GM19467 (cell line): ENCODE results near the gene DOLPP1.

Source experiments
- ATAC-seq: cut with Tn5 transposase; IDR thresholded peaks from one replicate; pipeline ENCODE4 v1.9.1; 2021; ENCODE audit warnings: mild to moderate bottlenecking, moderate library complexity; ENCODE audit not compliant: unreplicated experiment

The DOLPP1 gene

DNA sequence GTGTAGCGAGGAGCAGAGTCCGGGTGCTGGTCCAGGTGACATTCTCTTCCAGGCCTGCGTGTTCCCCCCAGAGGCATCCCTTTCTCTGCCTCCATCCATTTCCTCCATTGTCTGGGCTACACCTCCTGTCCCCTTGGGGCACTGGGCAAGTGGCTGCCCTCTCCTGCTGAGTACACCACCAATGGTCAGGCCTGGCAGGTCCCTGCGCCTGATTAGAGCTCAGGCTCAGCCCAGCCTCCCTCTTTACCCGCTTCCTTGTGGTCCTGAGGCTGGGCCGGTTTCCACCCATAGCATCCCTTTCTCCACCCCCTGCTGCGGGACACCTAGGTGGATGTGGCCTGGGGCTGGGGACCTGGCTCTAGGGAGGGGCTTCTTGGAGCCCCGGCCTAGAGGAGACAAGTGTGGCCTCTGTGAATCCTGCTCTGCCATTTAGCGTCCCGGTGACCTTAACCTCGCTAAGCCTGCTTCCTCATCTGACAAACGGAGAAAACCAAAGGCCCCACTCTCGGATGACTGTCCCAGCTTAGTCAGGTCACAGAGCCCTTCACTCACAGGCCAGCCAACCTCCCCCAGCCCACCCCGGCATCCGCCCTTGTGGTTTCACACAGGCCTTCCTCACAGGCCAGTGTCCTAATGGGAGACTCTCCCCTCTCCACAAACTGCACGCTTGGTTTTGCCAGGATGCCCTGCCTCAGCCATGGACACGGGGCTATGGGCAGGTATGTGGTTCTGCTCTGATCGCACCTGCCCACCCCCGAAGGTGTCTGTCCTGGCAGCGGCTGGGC is 12.9 kb downstream of the DOLPP1 start:
- ATAC-seq = no peak

DNA sequence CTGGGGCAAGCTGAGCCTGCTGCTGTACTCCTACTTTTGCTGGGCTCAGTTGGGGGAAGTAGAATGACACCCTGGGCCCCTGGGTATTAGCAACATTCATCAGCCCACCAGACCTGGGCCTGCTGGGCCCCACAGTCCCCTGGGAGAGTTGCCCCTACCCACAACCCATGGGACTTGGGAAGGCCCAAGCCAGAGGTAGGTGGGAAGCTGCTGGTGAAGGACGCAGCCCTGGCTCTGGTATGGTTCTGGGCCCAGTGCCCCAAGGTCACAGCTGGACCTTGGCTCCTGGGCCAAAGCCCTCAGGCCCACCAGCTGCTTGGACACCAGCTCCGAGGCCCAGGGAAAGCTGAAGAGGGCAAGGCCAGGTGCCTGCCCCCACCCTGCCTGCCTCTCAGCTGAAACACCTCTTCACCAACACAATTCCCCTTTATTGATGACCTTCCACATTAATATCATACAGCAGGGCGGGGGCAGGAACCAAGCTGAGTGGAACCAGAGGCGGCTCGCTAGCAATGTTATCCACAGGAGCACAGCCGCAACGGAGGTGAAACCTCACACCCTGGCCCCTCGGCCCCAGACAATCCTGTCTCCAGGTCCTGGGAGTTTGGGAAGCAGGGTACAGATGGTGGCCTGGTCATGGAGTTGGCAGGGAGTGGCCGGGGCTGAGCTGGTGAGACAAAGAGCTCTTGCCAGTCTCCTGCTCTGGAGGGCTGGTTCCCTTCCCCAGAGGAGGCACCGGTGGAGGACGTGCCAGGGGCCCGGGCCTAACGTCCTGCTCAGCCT is 13.7 kb downstream of the DOLPP1 start:
- no peak for ATAC-seq

DNA sequence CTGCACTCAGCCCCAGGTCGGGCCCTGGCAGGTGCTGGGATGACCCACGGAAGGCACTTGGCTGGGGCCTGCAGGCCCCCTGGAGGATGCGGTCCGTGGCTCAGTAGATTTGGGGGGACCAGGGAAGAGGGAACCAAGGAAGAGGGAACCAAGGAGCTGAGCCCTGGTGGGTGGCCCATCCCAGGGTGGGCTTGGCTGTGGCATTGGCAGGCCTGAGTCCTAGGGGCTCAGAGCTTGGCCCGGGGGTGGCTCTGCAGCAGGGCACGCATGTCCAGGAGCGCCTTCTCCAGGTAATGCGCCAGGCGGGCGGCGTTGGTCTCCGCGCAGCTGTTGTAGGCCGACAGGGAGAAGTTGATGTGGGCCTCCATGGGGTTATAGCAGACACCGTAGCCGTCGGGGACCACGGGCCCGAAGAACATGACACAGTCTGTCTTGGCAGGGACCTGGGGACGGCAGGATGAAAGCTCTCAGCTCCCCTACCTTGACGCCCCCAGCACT is 14.3 kb downstream of the DOLPP1 start:
- no peak for ATAC-seq

DNA sequence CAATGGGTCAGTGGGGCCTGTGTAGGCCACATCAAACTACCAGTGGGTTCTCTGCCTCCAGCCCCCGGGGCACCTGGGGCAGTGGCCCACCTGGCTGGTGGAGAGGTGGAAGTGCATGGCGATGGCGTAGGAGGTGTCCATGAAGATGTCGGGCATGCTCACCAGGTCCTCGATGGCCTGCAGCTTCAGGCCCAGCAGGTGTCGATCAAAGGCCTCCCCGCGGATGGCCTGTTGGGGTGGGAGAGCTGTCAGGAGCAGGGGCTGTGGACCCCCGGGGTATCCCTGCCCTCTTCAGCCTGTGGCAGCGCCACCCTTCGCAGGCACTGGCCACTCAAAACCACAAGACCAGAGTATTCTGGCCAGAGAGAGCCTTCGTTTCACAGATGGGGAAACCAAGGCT is 15.0 kb downstream of the DOLPP1 start:
- no peak for ATAC-seq

DNA sequence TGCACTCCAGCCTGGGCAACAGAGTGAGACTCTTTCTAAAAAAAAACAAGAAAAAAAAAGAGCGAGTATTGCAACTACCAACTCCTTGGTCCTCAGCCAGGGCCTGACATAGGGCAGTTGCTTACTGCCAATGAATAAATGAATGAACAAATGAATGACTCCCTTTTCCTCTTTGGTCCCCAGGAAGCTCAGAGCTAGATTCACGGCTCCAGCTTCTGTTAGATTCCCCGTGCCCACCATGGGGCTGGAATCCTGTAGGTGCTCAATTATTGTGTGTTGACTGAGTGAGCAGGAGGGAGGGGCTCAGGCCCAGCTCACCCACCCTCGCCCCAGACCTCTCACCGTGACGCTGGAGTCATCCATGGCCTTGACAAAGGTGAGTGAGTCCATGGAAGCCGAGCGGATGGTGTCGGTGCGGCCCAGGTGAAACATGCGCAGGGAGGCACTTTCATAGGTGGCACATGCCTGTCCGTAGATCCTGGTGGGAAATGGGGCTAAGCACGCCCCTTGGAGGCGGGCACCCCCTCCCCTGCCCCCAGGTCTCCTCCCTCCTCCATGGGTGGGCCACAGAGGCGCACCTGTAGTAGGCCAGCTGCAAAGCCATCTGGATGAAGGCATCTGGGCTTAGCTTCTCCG is 16.9 kb downstream of the DOLPP1 start:
- ATAC-seq = no peak

DNA sequence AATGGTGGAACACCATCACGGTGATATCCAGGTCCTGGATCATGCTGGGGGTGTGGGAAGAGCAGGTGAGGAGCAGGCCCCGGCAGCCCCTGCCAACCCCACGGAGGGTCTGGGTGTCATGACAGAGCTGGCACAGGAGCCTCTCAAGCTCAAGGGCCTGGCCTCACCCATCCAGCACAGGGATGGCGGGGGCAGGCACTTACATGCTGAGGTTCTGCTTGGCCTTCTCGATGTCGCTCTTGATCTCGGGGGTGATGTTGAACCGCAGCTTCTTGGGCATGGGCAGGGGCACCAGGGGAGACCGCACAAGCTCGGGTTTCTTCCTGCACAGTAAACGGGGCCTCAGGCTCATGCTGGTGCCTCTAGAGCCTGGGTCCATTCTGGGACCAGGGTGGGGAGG is 17.4 kb downstream of the DOLPP1 start:
- ATAC-seq = no peak

DNA sequence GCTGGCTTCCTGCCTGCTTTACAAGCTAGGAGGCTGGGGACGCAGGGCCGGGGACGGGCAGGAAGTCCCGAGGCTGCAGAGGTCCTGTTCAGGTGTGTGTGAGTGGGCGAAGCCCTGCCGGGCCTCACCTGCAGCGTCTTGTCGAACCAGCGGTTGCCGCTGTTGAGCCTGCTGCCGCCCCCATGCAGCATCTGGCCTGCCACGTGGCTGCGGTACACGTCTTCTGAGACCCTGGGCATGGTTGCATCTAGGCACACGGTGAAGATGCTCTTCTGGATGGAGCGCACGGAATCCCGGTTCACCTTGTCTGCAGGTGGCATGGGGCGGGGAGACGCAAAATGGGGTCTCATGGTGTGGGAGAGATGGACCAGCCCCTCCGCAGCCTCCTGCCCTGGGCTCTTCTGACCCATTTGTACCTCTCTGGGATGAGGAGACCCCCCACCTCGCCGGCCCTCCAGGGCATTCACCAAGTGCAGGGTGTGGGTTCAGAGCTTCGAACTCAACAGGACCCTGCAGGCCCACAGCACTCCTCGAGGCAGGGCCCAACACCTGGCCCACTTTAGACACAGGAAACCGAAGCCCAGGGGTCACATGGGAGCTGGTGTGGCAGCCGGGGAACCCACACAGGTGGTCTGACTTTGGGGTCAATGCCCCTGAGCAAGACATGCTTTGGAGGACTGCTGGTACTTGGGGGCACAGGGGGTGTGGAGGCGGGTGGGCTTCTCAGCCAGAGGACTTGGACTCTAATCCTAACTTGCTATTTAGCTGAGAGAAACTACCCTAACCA is 19.7 kb downstream of the DOLPP1 start:
- no peak for ATAC-seq

DNA sequence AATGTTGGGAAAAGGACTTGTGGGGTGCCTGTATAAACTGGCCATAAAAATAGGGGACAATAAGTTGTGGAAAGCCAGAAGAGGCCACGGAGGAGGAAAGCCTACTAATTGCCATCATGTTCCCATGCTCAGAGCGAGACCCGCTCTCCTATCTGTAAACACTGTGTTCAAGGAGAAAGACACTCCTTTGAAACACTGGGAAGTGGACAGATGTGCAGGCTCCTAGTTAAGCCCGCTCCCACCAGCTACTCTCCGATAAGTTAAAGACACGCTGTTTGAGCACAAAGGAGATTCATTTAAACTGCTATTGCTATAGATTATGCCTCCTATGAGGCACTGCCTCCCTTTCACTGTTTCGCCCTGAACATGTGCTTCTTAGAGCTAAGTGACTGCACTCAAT is 20.4 kb downstream of the DOLPP1 start:
- no peak for ATAC-seq

DNA sequence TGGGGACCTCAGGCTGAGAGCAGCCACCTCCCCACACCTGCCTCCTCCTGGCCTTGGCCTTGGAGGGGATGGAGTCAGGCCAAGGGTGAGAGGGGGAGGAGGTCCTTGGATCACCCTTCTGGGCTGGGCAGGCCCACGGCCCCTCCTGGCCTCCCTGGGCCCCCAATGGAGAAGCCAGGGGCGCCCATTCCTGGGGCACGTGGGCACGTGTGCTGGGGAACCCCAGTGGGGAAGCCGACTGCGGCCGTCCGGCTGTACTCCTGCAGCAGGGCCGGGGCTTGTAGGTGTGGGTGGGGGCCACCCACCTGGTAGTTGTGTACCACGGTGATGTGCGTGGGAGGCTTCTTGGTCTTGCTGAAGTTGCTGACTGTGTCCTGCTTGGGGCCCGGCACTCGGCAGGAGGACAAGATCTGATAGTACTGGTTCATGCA is 21.2 kb downstream of the DOLPP1 start:
- ATAC-seq = no peak

DNA sequence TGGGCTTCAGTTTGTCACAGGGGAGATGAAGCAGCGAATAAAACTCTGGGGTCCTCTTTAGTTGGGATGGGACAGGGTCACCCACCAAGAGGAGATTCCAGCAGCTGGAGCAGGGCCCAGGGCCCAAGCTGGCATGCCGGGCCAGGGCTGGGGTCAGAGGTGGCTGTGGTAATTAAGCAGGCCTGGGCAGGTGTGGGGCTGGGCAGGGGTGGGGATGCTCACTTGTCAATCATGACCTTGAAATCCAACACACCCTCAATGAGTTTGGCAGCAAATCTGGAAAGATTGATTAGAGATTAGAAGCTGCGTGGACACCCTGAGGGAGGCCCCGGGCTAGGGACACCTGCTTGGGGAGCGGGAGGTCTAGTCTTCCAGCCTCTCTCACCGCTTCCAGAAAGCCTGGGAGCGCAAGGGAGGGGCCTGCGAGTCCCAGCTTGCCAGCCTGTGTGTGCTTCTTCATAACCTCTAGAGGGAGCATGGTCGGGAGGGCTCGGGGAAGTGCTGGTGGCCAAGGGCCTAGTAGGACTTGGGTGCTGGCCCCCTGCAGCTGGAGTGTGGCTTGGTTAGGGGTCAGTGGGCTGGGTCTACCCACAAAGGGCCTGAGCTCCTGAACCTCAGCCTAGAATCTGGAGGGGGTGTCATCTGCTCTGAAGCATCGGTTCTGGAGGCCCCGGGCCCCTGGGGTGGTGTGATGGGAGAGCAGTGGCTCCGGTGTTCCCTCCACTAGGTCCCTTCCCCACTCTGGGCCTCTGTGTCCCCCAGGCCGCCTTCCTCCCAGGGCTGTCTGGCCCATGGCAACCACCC is 22.1 kb downstream of the DOLPP1 start:
- no peak for ATAC-seq

DNA sequence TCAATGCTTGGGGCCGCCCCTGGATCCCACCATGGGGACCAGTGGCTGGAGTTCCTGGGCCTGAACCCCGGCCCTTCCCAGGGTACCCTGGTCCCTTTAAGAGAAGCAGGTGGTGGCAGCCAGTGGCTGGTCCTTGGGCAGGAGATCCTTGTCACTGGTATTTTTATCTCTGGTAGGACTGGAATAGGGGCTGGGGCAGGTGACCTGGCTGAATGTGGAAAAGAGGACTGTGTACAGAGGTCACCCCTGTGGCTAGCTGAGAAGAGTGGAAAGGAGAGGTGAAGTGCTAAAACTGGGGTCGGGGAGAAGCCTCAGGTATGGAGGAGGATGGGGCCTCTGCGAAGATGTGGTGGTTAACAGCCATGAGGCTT is 22.7 kb downstream of the DOLPP1 start:
- ATAC-seq = no peak

DNA sequence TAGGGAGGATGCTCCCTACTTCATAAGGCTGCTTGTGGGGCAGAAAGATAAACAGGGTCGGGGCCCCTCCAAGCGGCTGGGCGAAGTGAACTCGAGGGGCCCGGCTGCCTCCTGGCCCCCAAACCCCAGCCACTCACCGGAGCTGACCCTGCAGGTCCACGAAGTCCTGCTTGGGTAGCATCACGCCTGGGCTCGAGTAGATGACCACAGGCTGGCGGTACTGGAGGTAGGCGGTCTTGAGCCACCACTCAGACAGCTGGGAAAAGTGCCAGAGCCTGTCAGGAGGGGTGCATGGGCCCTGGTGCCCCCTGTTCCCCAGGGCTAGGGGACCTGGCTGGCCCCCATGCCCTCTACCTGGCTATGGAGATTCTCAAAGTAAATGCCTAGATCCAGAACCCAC is 23.1 kb downstream of the DOLPP1 start:
- no peak for ATAC-seq

DNA sequence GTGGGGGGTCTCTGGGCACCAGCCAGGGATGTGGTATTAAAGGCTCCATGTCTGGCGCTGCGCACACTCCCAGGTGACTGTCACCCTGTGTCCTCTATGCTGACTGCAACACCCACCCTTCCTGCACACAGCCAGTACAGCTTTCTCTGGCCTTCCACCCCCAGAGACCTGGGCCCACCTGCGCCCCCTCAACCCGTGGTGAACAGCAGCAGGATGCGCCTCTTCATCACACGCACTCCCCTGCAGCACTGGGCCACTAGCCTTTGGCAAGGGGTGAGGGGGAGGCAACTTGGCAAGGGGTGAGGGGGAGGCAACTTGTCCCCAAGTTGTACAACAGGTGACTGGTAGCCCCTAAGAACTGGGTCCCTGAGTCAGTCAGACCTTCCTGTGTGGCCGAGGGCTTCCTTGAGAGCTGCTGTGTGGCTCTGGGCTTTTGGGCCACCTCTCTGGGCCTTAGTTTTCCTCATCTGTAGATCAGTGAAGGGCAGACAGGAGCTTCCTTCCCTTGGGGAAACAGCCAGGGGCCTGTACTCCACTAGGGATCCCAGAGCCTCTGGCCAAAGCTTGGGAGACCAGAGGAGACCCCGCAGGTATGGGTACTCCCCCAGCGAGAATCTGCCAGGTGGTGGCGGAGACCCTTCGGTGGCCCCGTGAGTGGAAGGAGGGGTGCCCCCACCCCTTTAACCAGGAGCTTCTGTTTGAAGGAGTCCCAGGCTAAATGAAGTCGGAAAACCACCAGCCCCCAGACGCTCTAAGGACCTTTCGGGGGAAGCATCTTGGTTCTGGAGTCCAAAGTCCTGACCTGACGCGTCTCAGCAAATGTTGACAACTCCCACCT is 25.2 kb downstream of the DOLPP1 start:
- no peak for ATAC-seq

DNA sequence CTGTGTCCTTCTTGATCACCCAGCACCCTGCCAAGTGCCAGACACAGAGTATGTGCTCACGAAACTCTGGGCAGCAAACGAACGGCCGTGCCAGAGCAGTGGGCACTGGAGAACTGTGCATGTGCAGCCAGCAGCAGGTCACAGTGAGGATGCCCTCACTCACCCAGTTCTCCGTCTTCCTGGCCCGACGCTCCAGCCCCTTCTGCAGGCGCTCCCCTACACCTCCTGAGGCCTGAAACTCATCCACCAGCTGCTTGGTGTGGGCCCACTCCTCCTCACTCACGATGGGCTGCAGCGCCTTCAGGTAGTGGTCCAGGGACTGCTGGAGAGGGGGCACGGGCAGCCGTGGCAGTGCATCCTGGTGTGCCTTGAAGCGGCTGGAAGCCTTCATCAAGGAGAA is 26.7 kb downstream of the DOLPP1 start:
- ATAC-seq = no peak

DNA sequence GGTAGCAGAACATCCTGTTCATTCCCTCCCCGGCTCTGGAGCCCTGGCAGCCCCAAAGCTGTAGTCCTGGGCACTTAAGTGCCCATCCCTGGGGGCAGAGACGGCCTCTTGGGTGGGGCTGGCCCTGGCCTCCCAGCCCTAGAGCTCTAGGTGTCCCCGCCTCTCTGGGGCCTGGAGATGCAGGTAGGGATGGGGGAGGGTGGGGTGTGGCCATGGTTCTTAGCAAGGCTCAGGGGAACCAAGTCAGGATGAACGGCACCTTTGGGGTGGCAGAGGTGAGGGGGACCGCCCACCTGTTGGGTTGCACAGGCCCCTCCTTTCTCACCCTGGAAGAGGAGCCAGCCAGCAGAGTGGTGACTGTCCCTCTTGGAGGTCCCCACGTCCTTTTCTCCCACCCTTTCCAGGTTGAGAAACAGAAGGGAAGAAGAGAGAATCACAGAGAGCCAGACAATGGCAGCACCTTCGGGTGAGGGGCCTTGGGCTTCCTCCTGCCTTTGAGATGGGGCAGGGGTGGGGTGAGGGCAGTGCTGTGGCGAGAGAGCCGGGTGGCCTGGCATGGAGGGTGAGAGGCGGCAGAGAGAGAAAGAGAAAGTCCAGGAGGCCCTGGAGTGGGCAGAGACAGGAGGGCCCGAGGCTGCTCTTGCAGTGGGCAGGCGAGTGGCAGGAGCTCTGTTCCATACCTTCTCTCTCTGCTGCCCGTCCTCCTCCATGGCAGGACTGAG is 27.3 kb downstream of the DOLPP1 start:
- ATAC-seq = no peak

DNA sequence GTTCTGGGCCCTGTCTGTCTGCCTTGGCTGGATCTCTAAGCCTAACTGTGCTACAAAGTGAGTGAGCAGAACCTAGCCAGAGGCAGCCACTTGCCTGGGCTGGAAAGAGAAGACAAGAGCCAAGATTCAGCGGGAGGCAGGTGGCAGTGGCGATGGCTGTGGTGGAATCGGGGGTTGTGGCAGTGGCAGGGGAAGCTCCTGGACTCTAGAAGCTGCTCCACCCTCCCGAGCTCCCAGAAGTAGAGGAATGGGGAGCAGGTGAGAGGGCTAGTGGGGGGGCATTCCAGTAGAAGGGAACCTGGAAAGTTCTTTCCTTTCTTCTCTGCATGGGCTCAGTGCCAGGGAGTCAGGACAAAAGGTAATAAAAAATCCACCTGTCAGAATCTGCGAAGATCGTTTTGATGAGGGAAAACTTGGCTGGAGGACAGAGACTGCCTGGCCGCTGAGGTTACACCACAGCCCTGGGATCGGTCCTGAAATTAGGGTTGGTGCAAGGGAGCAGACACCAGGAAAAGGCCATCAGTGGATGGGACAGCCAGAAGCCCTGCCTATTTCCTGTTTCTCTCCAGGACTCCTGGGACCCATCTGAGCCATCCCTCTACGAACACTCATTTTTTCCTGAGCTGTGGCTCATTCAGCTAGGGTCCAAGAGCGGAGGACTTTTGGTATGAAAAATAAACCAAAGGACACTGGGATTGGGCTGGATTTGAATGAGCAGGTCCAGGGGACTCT is 28.1 kb downstream of the DOLPP1 start:
- no peak for ATAC-seq

DNA sequence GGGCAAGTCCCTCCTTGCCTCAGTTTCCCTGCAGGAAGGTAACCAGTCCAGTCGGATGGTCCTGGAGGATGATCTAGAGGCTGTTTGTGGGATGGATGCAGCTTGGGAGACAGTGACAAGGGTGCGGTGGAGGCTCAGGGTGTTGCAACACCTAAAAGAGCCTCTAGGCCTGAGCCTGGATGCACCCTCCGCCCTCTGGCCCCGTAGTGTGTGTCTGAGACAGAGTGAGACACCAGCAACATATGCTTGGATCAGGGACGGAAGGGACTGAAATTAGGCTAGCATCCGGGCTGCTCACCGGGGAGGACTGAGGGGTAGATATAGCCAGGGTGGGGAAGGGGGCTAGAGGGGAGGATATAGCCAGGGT is 28.6 kb downstream of the DOLPP1 start:
- no peak for ATAC-seq
